Erythroblast (primary cell): Measurements from ENCODE around the gene NEK2.
"Not testable (repeated sequence)": the region's sequence is repeated elsewhere in the genome, so short reads cannot be mapped to it uniquely, and the experiment has no call there.

ENCODE experiments used
- GATA1 ChIP-seq: IDR thresholded peaks from 2 replicates; pipeline ENCODE4 v1.6.1; 2011; ENCODE audit warnings: low read depth, mild to moderate bottlenecking, control low read depth, low read length, moderate library complexity
- POLR2A ChIP-seq: IDR thresholded peaks from 2 replicates; pipeline ENCODE4 v1.6.1; 2011; ENCODE audit warnings: mild to moderate bottlenecking, low read length

DNA sequence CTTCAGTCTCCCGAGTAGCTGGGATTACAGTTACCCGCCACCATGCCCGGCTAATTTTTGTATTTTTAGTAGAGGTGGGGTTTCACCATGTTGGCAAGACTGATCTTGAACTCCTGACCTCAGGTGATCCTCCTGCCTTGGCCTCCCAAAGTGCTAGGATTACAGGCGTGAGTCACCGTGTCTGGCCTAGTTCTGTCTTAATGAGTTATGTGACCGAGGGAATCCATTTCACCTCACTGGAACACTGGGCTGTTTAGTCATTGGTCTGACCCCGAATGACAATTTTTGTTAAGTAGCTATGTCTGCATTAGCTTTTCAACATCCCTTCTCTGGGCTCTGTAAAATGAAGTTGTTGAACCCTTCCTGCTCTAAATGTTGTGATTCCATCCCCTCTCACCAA lies 6.8 kb upstream of the NEK2 start:
- not testable (repeated sequence) for TF ChIP-seq POLR2A, GATA1
